WTC11 (cell line): ENCODE results near the gene VAC14. TPM values are rescaled to one million over a fixed set of nuclear protein-coding genes. Genes with fewer than 3 reads are reported as not detected.
A peak's percentile ranks its signal among the peaks of the same experiment; 100 is the strongest.
"Not testable (repeated sequence)": the region's sequence is repeated elsewhere in the genome, so short reads cannot be mapped to it uniquely, and the experiment has no call there.

Source experiments
- ATAC-seq: fragments of 200-7000 bp; cut with Tn5 transposase; 2 replicates; pipeline ENCODE4 v1.10.0; 2021; ENCODE audit warnings: mild to moderate bottlenecking, moderate library complexity
- CTCF ChIA-PET: fragments of 300-600 bp; sonication (Branson Sonifier 250); formaldehyde crosslinking; loops from one replicate; lab custom pipeline; 2021; ENCODE audit warnings: antibody characterized with exemption; lab: Charles Lee
- POLR2A ChIA-PET: fragments of 350-600 bp; sonication (Branson Sonifier 250); formaldehyde crosslinking; loops from one replicate; lab custom pipeline; 2021; ENCODE audit warnings: antibody characterized with exemption; lab: Charles Lee
- DNase-seq: peaks from one replicate; pipeline ENCODE4 v3.0.0; 2021; ENCODE audit warnings: low spot score
- H3K27ac Mint-ChIP-seq: 2 replicates; pipeline ENCODE4 v1.8.0; 2021; ENCODE audit warnings: mixed read lengths
- H3K27me3 Mint-ChIP-seq: 2 replicates; pipeline ENCODE4 v1.8.0; 2021; ENCODE audit warnings: low read depth, mild to moderate bottlenecking, moderate library complexity, mixed read lengths
- H3K36me3 Mint-ChIP-seq: 2 replicates; pipeline ENCODE4 v1.8.0; 2021; ENCODE audit warnings: mixed read lengths
- H3K4me1 Mint-ChIP-seq: 2 replicates; pipeline ENCODE4 v1.8.0; 2022; ENCODE audit warnings: mixed read lengths
- H3K4me3 Mint-ChIP-seq: 2 replicates; pipeline ENCODE4 v1.8.0; 2021; ENCODE audit warnings: mild to moderate bottlenecking, moderate library complexity, mixed read lengths
- H3K9me3 Mint-ChIP-seq: 2 replicates; pipeline ENCODE4 v1.8.0; 2021; ENCODE audit warnings: mixed read lengths
- CDX4 ChIP-seq: fragments of 250-450 bp; sonication (Bioruptor Pico); IDR thresholded peaks from 2 replicates; pipeline ENCODE4 v1.9.0; 2021; ENCODE audit warnings: moderate library complexity, mild to moderate bottlenecking, inconsistent platforms, borderline replicate concordance
- ETV6 ChIP-seq: sonication (generic); formaldehyde crosslinking; IDR thresholded peaks from 2 replicates; pipeline ENCODE4 v1.8.1; 2022; ENCODE audit warnings: mild to moderate bottlenecking, missing genetic modification reagents
- HMGXB4 ChIP-seq: sonication (generic); formaldehyde crosslinking; IDR thresholded peaks from 2 replicates; pipeline ENCODE4 v1.8.1; 2023; ENCODE audit warnings: mild to moderate bottlenecking, moderate library complexity, missing genetic modification reagents
- MLX ChIP-seq: sonication (generic); formaldehyde crosslinking; IDR thresholded peaks from 2 replicates; pipeline ENCODE4 v1.8.1; 2023; ENCODE audit warnings: mild to moderate bottlenecking, missing genetic modification reagents, moderate library complexity
- NFE2L1 ChIP-seq: sonication (generic); formaldehyde crosslinking; IDR thresholded peaks from 2 replicates; pipeline ENCODE4 v1.8.1; 2023; ENCODE audit warnings: missing genetic modification reagents
- NR2C2 ChIP-seq: sonication (generic); formaldehyde crosslinking; IDR thresholded peaks from 2 replicates; pipeline ENCODE4 v1.8.0; 2022; ENCODE audit warnings: mild to moderate bottlenecking, missing genetic modification reagents
- NR3C1 ChIP-seq: sonication (generic); formaldehyde crosslinking; conservative IDR thresholded peaks from 2 replicates; pipeline ENCODE4 v1.8.1; 2023; ENCODE audit warnings: low read depth, mild to moderate bottlenecking, missing genetic modification reagents
- SMAD3 ChIP-seq: sonication (generic); formaldehyde crosslinking; IDR thresholded peaks from 2 replicates; pipeline ENCODE4 v1.8.0; 2022; ENCODE audit warnings: missing genetic modification reagents, mild to moderate bottlenecking, borderline replicate concordance
- USF2 ChIP-seq: sonication (generic); formaldehyde crosslinking; IDR thresholded peaks from 2 replicates; pipeline ENCODE4 v1.8.1; 2023; ENCODE audit warnings: mild to moderate bottlenecking, missing genetic modification reagents, moderate library complexity
- ZBTB21 ChIP-seq: sonication (generic); formaldehyde crosslinking; IDR thresholded peaks from 2 replicates; pipeline ENCODE4 v1.8.1; 2023; ENCODE audit warnings: mild to moderate bottlenecking, missing genetic modification reagents, borderline replicate concordance
- ZBTB43 ChIP-seq: sonication (generic); formaldehyde crosslinking; IDR thresholded peaks from 2 replicates; pipeline ENCODE4 v1.8.1; 2023; ENCODE audit warnings: mild to moderate bottlenecking, missing genetic modification reagents
- ZNF263 ChIP-seq: sonication (generic); formaldehyde crosslinking; IDR thresholded peaks from 2 replicates; pipeline ENCODE4 v1.8.1; 2022; ENCODE audit warnings: low read depth, mild to moderate bottlenecking, moderate library complexity, missing genetic modification reagents
- ZNF425 ChIP-seq: fragments of 250-450 bp; sonication (Bioruptor Pico); conservative IDR thresholded peaks from 2 replicates; pipeline ENCODE4 v1.9.0; 2021; ENCODE audit warnings: mild to moderate bottlenecking
- ZNF671 ChIP-seq: fragments of 250-450 bp; sonication (Bioruptor Pico); IDR thresholded peaks from 2 replicates; pipeline ENCODE4 v1.8.0; 2021; ENCODE audit warnings: mild to moderate bottlenecking
- total RNA-seq: library from RNA; stranded (reverse); gene quantifications from 3 replicates; pipeline ENCODE4 v1.2.3, GENCODE V29; 2021

VAC14 gene
- total RNA-seq, 1 experiment from 2014 or later = 60.1 TPM

GRCh38 chr16:70646260-70647241 lies 154.4 kb downstream of the VAC14 start, which contains the start of gene IL34 (continued):
- no peak for TF ChIP-seq HMGXB4 (CRISPR knock-in tag)
- TF ChIP-seq NR3C1 (CRISPR knock-in tag) = no peak
- TF ChIP-seq ZNF263 = no peak
- no peak for TF ChIP-seq NR2C2
- no peak for TF ChIP-seq CDX4 (CRISPR knock-in tag)
- TF ChIP-seq ZBTB21 (CRISPR knock-in tag) = no peak
- no peak for TF ChIP-seq USF2
- TF ChIP-seq MLX = no peak
- no peak for TF ChIP-seq ZNF425 (CRISPR knock-in tag)
- TF ChIP-seq ZBTB43 (CRISPR knock-in tag) = no peak
- TF ChIP-seq ZNF671 (CRISPR knock-in tag) = no peak

GRCh38 chr16:70644763-70645597 lies 156.0 kb downstream of the VAC14 start:
- Mint-ChIP-seq H3K27me3 (no peaks in the 10 kb centered on the region), H3K27ac (no peak overlapping the region), H3K4me3 (no peak overlapping the region), H3K36me3 (peaks cover 18% of the 10 kb centered on the region), H3K9me3 (peaks cover 16% of the 10 kb centered on the region), H3K4me1 (peaks cover 5% of the 10 kb centered on the region; the same call in 1 of the 2 replicates)
- no peak for DNase-seq
- POLR2A ChIA-PET = no interaction called here
- peak; percentile 66 for ATAC-seq
- CTCF ChIA-PET = no interaction called here
- TF ChIP-seq SMAD3 (CRISPR knock-in tag) = no peak
- TF ChIP-seq NFE2L1 (CRISPR knock-in tag) = no peak
- TF ChIP-seq ETV6 = peak; percentile 24; the same call in 1 of the 2 replicates

GRCh38 chr16:70643264-70643663 lies 157.7 kb downstream of the VAC14 start:
- H3K36me3 Mint-ChIP-seq, H3K27me3 Mint-ChIP-seq, H3K9me3 Mint-ChIP-seq, H3K27ac Mint-ChIP-seq, ATAC-seq, CTCF ChIA-PET, DNase-seq, H3K4me3 Mint-ChIP-seq: not testable (repeated sequence)
- peaks cover 13% of the 10 kb centered on the region for H3K4me1 Mint-ChIP-seq
- POLR2A ChIA-PET = interaction anchor here (0.6 kb wide), 1 partner anchor 275 kb away, joined by 6 read pairs; no protein-coding TSS in a partner anchor
